GM03348 (cell line): Measurements from ENCODE around the gene EGFLAM.
A peak's percentile ranks its signal among the peaks of the same experiment; 100 is the strongest.
"Not testable (repeated sequence)": the region's sequence is repeated elsewhere in the genome, so short reads cannot be mapped to it uniquely, and the experiment has no call there.

Source experiments
- DNase-seq: peaks from one replicate; pipeline ENCODE4 v3.0.0; 2012; ENCODE audit warnings: low spot score

EGFLAM gene

GRCh38 chr5:38329132-38329715, 70.9 kb downstream of the EGFLAM start:
- peak; percentile 28 for DNase-seq

- DNase-seq: peak; percentile 59
Measured at GRCh38 chr5:38330207-38330606, 71.8 kb downstream of the EGFLAM start.

DNA sequence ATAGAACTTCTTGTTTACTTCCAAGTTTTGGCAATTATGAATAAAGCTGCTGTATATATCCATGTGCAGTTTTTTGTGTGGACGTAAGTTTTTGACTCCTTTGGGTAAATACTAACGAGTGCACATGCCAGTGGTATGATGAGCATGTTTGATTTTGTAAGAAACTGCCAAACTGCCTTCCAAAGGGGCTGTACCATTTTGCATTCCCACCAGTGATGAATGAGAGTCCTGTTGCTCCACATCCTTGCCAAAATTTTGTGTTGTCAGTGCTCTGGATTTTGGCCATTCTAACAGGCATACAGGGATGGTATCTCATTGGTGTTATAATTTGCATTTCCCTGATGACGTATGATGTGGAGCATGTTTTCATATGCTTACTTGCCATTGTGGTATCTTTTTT, 73.5 kb downstream of the EGFLAM start:
- DNase-seq: no peak

- not testable (repeated sequence) for DNase-seq
Measured at GRCh38 chr5:38333181-38333580, 74.8 kb downstream of the EGFLAM start.

DNA sequence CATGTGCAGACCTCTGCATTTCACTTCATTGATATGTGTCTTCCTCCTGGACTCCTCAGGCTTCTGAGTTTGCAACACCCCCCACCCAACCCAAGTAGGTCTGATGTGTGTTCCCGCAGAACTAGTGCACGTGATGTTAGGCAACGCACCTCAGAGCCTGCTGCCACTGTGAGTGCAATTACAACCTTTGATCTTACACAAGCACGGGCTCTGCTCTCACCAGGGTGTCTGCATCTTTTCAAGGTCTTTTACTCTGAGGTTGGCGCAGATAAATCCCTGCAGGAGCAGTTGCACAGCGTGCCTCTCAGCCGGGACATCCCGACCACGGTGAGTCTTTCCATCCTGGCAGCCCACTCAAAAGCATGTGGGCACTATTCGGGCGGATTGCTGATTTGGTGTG, 80.1 kb downstream of the EGFLAM start:
- DNase-seq: no peak

DNA sequence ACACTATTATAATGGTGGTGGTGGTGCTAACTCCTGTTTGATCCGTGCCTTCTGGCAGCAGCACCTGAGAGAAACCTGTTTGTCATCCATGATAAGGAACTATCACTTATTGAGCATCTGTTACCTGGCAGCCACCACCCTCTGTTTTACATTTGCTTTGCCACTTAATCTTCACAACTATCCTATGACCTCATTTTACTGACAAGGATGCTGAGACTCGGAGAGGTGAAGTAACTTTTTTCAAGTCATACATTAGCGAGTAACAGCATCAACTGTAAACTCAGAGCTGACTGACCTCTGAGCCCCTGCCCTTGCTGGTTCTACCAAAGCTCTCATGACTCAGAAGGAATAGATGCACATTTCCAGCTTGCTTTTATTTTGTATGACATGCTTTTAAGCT, 81.1 kb downstream of the EGFLAM start:
- no peak for DNase-seq

GRCh38 chr5:38341056-38341455, 82.7 kb downstream of the EGFLAM start:
- no peak for DNase-seq

DNA sequence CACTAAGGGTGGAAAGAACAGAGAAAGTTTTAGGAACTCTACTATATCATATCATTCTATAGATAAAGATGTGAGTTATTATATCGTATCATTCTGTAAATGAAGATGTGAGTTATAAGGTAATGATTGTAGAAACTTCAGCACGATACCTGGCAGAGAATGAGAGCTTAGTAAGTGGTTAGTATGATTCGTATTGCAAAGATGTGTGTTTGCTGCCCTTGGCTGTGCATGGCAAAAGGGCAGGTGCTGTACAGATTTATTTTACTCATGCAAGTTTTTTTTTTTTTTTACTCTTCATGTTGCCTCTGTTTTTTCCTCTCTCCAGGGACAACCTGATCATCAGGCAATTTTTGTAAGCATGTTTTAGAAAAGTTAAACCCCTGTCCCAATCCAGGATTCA, 83.3 kb downstream of the EGFLAM start:
- no peak for DNase-seq

DNA sequence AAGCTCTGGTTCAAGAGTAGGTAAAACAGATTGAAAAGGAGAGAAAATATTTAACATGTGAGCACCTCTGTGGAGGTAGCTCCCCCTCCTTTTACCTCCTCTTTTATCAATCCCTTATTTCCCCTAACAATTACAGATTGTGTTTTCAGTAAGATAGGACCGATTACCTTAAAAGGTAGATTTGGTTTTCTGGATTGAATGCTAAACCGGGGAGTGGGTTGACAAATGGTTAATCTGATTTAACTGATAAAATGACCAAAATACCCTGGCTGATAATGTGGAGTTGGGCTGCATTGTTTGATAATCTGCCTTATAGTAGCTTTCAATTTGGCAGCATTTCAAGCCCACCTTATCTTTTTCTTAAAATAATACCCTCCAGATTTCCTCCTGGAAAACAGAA, 83.9 kb downstream of the EGFLAM start:
- DNase-seq: no peak

GRCh38 chr5:38344891-38345290, 86.5 kb downstream of the EGFLAM start:
- no peak for DNase-seq

GRCh38 chr5:38346593-38346992, 88.2 kb downstream of the EGFLAM start:
- no peak for DNase-seq

GRCh38 chr5:38347040-38347763, 88.8 kb downstream of the EGFLAM start:
- no peak for DNase-seq

DNA sequence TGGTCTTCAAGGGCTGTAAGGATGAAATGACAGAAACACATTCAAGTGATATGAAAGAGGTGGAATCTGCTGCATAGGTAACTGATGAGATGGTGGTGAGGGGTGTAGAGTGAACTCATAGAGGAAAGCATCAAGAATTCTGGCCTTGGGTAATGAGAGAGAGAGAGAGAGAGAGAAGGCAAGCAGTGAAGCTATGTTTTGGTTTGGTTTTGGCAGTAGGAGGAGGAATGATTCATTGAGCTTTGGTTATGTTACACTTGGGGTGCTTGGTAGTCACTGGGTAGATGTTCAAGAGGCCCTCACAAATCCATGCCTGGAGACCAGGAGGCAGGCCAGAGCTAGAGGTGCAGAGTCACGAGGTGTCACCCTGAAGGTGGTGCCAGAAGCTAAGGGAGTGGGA, 89.5 kb downstream of the EGFLAM start:
- no peak for DNase-seq

DNA sequence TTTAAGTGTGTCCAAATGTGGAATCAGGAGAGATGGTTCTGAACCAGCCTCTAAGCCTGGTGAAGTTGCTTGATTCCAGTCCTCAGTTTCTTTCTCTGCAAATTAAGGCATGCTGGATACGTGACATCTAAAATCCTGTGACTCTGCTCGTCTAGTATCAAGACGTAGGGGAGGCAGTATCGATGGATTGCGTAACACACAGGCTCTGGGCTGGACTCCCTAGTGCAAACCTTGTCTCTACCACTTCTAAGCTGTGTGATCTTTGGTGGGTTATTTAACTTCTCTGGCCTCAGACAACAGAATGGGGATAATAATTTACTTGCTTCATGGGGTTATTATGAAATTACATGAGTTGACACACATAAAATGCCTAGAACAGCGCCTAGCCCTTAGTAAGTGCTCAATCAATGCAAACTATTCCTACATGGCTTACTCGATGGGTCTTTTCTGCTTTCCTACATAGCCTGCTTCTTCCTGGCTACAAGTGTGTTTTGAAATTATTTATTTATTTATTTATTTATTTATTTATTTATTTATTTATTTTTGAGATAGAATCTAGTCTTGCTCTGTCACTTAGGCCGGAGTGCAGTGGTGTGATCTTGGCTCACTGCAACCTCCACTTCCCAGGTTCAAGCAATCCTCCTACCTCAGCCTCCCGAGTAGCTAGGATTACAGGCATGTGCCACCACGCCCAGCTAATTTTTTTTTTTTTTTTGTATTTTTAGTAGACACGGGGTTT, 102.1 kb downstream of the EGFLAM start:
- no peak for DNase-seq

DNA sequence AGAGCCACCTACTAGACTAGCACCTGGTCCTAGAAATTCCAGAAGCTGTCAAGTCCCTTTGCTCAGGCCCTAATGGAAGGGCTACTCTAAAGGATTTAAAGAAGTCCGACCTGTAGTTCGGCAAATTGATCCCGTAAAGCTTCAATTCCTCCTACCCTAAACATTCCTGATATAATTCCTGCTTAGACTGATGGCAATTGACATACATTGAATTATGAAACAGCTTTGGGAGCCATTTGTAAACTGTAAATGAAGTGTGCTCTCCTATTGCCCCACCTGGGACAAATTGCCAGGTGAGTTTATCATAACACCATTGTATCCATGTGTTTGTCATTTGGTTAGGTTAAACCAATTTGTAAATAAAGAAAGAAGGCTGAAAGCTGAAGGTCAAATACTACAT, 104.4 kb downstream of the EGFLAM start:
- no peak for DNase-seq

- no peak for DNase-seq
Measured at GRCh38 chr5:38364825-38365224, 106.5 kb downstream of the EGFLAM start.

DNA sequence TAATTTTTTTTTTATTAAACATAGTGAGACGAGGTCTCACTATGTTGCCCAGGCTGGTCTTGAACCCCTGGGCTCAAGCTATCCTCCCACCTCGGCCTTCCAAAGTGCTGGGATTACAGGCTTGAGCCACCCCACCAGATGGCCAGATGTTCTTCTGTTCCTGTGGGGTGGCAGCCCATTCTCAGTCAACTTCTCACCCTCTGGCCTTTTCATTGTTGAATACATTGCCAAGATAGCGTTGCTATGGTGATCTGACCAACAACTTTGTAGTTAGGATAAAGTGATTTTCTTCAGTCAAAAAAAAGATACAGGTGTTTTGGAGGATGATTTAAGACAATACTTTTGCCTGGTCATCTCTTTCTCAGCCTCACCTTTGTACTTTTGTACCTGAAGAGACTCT, 109.1 kb downstream of the EGFLAM start:
- DNase-seq: no peak

GRCh38 chr5:38367966-38368365, 109.6 kb downstream of the EGFLAM start:
- no peak for DNase-seq

DNA sequence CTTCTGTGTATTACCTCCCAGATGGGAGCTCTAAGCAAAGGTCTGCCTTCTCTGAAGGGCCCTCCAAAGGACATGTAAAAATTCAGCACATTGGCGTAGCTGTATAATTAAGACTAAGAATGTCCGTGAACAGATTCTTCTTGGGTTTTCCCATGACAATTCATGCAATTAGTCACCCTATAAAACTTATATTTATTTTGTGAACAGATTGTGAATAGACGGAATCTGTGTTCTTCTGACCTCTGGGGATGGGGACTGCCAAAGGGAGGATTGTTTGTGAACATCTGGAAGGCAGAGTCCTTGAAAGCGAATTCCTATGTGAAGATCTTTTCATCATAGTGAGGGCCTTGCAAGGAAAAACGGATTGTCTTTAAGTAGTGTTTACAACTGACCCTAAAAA, 111.3 kb downstream of the EGFLAM start:
- no peak for DNase-seq

GRCh38 chr5:38370358-38371100, 112.2 kb downstream of the EGFLAM start:
- no peak for DNase-seq

DNA sequence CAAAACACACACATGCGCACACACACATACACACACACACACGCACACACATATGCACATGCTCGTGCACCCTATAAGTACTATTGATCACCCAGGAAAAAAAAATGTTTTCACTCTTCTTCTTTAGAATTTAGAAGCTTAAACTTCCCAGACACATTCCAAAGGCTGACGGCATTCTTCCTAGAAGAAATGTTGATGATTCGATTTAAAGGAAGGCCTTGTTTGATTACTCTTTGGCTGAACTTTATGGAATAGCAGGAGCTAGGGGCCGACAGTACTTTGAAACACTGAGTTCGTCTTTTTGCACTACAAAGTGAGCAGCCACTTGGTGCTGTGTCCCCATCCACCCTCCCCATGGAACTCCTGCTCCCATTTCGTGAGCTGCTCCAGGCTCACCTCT, 113.2 kb downstream of the EGFLAM start:
- no peak for DNase-seq

DNA sequence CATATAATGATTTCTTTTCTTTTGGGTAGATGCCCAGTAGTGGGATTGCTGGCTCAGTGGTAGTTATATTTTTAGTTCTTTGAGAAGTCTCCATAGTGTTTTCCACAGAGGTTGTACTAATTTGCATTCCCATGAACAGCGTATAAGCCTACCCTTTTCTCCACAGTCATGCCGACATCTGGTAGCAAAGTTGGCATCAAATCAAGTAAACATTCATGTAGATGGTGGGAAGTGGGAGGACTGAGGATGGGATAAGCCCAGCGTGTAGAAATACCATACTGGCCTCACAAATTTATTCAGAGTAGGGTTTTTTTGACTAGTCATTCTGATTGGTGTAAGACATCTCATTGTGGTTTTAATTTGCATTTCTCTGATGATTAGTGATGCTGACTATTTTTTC, 115.4 kb downstream of the EGFLAM start:
- no peak for DNase-seq

- DNase-seq: no peak
Measured at GRCh38 chr5:38375423-38375822, 117.1 kb downstream of the EGFLAM start.
